Upper lobe of right lung (tissue), 1 donor: ENCODE measurements around the gene SHISAL1. TPM values are rescaled to one million over a fixed set of nuclear protein-coding genes. Genes with fewer than 3 reads are reported as not detected.
"Not testable (repeated sequence)": the region's sequence is repeated elsewhere in the genome, so short reads cannot be mapped to it uniquely, and the experiment has no call there.

Experiments
- ATAC-seq: fragments of 200-7000 bp; cut with Tn5 transposase; one replicate; pipeline ENCODE4 v1.9.1; 2020; ENCODE audit warnings: mild to moderate bottlenecking, moderate library complexity
- DNase-seq: peaks from one replicate; pipeline ENCODE4 v3.0.0-alpha.2; 2020
- H3K27ac ChIP-seq: fragments of 200-600 bp; one replicate; pipeline ENCODE4 v1.8.0; 2022
- H3K27me3 ChIP-seq: fragments of 200-600 bp; one replicate; pipeline ENCODE4 v1.8.0; 2022; ENCODE audit warnings: mild to moderate bottlenecking
- H3K36me3 ChIP-seq: fragments of 200-600 bp; one replicate; pipeline ENCODE4 v1.8.0; 2022
- H3K4me1 ChIP-seq: fragments of 200-600 bp; one replicate; pipeline ENCODE4 v1.8.0; 2022
- H3K4me3 ChIP-seq: fragments of 200-600 bp; one replicate; pipeline ENCODE4 v1.8.0; 2022; ENCODE audit warnings: mild to moderate bottlenecking
- H3K9me3 ChIP-seq: fragments of 200-600 bp; one replicate; pipeline ENCODE4 v1.8.0; 2022
- intact Hi-C: fragments of 100-400 bp; cut with DNase I; formaldehyde crosslinking; loops from one replicate; pipeline ENCODE4 v1.11.0; 2022
- total RNA-seq: library from RNA; stranded (reverse); fragmentation: NEBNext Ultra II Directional; extraction: Animal tissue kit (Norgen Biotek cat#: 25700); gene quantifications from one replicate; pipeline ENCODE4 v1.2.1, GENCODE V29; 2021
- TF ChIP-seq, protein P1 (sequence below): fragments of 200-600 bp; IDR thresholded peaks from one replicate; pipeline ENCODE4 v1.8.0; 2022; ENCODE audit warnings: antibody characterized with exemption
- donor health status: DM: no; HTN: yes; CAD: no; lungs with severe emphysema.

Gene SHISAL1
- total RNA-seq, 1 donor from 2014 or later: 1.0 TPM

DNA sequence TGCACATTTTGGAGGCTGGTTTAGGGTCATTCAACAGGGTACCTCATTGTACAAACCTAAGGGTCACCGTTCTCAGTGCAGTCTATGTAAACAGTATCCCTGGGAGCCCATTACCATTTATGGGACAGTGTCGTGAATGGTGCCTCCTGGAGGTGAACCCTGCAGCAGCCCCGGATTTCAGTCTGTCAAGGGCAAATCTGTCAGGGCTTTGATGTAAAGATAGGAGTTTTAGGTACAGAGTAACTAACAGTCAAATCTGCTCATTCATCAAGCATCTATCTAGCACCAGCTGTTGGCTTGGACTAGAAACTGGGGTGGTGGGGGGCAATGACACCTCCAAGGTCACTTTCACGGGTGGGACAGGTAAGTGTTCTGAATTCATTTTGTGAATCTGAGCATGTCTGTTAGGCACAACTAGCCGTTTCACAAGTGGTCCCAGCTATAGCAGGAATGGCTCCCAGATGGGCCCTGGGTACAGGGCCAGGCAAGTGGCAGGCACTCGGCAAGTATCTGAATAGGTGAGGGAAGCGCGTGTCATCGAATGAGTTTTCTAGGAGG lies 68.4 kb downstream of the SHISAL1 start:
- TF ChIP-seq, protein P1, sequence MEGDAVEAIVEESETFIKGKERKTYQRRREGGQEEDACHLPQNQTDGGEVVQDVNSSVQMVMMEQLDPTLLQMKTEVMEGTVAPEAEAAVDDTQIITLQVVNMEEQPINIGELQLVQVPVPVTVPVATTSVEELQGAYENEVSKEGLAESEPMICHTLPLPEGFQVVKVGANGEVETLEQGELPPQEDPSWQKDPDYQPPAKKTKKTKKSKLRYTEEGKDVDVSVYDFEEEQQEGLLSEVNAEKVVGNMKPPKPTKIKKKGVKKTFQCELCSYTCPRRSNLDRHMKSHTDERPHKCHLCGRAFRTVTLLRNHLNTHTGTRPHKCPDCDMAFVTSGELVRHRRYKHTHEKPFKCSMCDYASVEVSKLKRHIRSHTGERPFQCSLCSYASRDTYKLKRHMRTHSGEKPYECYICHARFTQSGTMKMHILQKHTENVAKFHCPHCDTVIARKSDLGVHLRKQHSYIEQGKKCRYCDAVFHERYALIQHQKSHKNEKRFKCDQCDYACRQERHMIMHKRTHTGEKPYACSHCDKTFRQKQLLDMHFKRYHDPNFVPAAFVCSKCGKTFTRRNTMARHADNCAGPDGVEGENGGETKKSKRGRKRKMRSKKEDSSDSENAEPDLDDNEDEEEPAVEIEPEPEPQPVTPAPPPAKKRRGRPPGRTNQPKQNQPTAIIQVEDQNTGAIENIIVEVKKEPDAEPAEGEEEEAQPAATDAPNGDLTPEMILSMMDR: no peak
- Histone ChIP-seq H3K27ac (no peak overlapping the region), H3K4me1 (no peaks in the 10 kb centered on the region), H3K4me3 (no peak overlapping the region), H3K36me3 (no peaks in the 10 kb centered on the region), H3K27me3 (peaks cover 18% of the 10 kb centered on the region), H3K9me3 (no peaks in the 10 kb centered on the region)
- no peak for DNase-seq
- intact Hi-C loops: no loop called here
- no peak for ATAC-seq

DNA sequence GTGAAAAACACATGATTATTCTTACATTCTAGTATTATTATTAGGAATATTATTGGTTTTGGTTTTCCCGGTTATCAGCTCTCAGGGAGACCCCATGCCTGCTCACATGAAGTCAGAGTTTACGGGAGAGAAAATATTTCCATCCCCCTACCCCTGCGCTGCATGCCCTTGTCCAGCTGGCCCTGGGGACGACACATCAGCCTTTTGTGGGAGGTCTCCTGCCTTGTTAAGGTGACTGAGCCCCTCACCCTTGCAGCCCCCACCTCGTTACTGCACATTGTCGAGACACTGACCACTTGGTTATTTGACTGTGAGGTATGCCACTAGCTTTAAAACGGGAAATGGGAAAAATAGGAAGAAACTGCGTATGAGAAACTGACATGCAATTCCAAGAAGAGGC lies 69.0 kb downstream of the SHISAL1 start:
- H3K4me3 ChIP-seq: no peak overlapping the region
- ATAC-seq: no peak
- no peak for DNase-seq

DNA sequence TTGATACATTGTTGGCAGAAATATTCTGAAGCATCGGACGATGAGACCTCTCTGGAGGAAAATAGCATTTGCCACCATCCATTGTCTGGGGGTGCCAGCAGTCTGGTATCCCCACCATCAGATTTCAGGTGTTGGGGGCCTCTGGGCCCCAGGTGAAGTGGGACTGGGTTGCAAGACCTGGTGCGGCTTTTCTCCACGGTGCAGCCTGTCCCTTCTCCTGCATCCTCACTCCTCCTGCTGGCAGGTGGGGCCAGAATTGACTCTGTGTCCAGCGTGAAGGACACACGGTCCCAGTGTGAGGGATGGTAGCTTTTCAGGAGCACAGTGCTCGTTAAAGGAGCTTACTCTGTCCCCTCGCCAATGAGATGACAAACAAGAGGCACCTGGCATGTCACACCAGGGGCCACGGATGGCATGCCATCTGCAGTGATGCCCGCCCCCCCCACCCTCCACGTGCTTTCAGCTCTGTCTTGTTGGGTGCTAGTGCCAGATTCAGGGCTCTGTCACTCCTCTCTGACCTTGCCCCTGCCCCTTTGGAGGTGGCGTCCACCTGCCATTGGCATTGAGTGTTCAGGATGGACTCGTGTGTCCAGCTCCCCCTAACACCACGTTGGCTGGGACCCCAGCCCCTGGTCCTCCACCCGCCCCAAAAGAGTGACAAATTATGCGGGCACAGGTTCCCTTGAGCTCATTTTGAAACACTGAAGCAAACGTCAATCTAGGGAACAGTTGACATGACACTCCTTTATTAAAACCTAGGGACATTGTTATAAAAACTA lies 69.6 kb downstream of the SHISAL1 start:
- ATAC-seq (no peak), DNase-seq (no peak)
- TF ChIP-seq, protein P1: no peak
- H3K4me3 ChIP-seq: no peak overlapping the region
- intact Hi-C loops: no loop called here
- H3K9me3 ChIP-seq: no peaks in the 10 kb centered on the region
- H3K27ac ChIP-seq: no peak overlapping the region
- no peaks in the 10 kb centered on the region for H3K36me3 ChIP-seq
- peaks cover 18% of the 10 kb centered on the region for H3K27me3 ChIP-seq
- no peaks in the 10 kb centered on the region for H3K4me1 ChIP-seq

More for the DNA sequence above, 69.0 kb downstream of the SHISAL1 start:
- no peaks in the 10 kb centered on the region for H3K9me3 ChIP-seq
- H3K36me3 ChIP-seq: no peaks in the 10 kb centered on the region
- intact Hi-C loops: no loop called here
- H3K27me3 ChIP-seq: peaks cover 18% of the 10 kb centered on the region
- no peak overlapping the region for H3K27ac ChIP-seq
- TF ChIP-seq, protein P1: no peak
- no peaks in the 10 kb centered on the region for H3K4me1 ChIP-seq

DNA sequence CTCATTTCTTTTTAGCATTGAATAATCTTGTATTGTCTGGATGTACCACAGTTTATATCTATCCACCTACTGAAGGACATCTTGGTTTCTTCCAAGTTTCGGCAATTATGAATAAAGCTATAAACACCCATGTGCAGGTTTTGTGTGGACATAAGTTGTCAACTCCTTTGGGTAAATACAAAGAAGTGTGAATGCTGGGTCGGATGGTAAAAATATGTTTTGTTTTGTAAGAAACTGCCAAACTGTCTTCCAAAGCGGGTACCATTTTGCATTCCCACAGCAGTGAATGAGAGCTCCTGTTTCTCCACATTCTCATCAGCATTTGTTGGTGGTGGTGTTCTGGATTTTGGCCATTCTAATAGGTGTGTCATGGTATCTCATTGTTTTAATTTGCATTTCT lies 71.6 kb downstream of the SHISAL1 start:
- intact Hi-C loops, H3K4me1 ChIP-seq, H3K4me3 ChIP-seq, H3K36me3 ChIP-seq, H3K9me3 ChIP-seq, DNase-seq, H3K27ac ChIP-seq, ATAC-seq: not testable (repeated sequence)
- H3K27me3 ChIP-seq: peaks cover 18% of the 10 kb centered on the region

DNA sequence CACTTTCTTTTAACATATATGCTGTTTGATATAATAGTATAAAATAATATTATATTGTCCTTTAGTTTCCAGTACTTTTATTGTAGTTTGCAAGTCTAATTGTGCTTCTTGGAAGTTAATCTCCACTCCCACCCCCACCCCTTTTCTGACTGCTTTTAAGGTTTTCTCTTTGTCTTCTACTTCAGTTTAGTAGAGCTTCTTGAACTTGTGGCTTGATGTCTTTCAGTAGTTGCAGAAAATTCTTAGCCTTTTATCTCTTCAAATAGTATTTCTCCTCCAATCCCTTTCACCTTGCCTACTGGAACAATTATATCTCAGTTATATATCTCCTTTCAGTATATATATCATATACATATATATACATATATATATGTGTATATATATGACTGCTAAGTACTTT lies 75.5 kb downstream of the SHISAL1 start:
- H3K4me3 ChIP-seq: no peak overlapping the region
- no peak for DNase-seq
- intact Hi-C loops: no loop called here
- no peaks in the 10 kb centered on the region for H3K27me3 ChIP-seq
- H3K9me3 ChIP-seq: no peaks in the 10 kb centered on the region
- TF ChIP-seq, protein P1: no peak
- no peak for ATAC-seq
- no peak overlapping the region for H3K27ac ChIP-seq
- no peaks in the 10 kb centered on the region for H3K4me1 ChIP-seq
- H3K36me3 ChIP-seq: no peaks in the 10 kb centered on the region

DNA sequence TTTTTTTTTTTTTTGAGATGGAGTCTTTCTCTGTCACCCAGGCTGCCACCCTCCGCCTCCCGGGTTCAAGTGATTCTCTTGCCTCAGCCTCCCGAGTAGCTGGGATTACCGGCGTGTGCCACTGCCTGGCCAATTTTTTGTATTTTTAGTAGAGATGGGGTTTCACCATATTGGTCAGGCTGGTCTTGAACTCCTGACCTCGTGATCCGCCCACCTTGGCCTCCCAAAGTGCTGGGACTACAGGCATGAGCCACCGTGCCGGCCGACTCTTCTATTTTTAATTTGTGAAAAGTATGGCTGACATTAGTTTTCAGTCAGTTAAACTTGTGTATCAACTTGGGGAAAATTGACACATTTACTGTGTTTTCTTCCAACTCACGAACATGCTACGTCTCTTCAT lies 78.4 kb downstream of the SHISAL1 start:
- ATAC-seq, DNase-seq, H3K4me3 ChIP-seq, H3K36me3 ChIP-seq, H3K4me1 ChIP-seq, H3K27me3 ChIP-seq, H3K27ac ChIP-seq, intact Hi-C loops, H3K9me3 ChIP-seq: not testable (repeated sequence)
